ENCODE measurements around the gene REV3L. TPM values are rescaled to one million over a fixed set of nuclear protein-coding genes. Genes with fewer than 3 reads are reported as not detected.

REV3L gene
- total and polyA plus RNA-seq, 2 of the 13 experiments (the other 11 are each of a cell fraction or from before 2014, with no cell fraction given) = 12.8 to 31.3 TPM

GRCh38 chr6:111458670-111459232 lies 24.3 kb downstream of the REV3L start:
- H3K4me1 ChIP-seq (ENCODE audit: insufficient read depth, low read length) = peaks cover 27% of the 10 kb centered on the region
- H3K79me2 ChIP-seq (ENCODE audit: insufficient read depth, low read length) = peaks cover 92% of the 10 kb centered on the region
- no peaks in the 10 kb centered on the region for H4K20me1 ChIP-seq (ENCODE audit: insufficient read depth, low read length)
- no peak overlapping the region for H3K4me3 ChIP-seq (replicated peaks in 1 of 3; ENCODE audit: insufficient read depth in 1 of 3, low read depth in 2 of 3, low read length in 3 of 3)
- in situ Hi-C loops (cut with HindIII; ENCODE audit: extremely low pct_ligation_motif_present, low pct_unique_long_range_greater_than_20kb) = no loop called here
- ATAC-seq (no peak), DNase-seq (ENCODE audit: low spot score) (no peak), FAIRE-seq (no peak)
- ChIA-PET POLR2A (no interaction called here), CTCF (ENCODE audit: low intra/inter-chr PET ratio, low total read pairs) (no interaction called here)
- TF ChIP-seq MAFK (conservative IDR thresholded peaks at IDR 0.05 in 1 of 2, IDR thresholded peaks at IDR 0.05 in 1 of 2; ENCODE audit: low read length in 2 of 2) (peak; percentile 91 to 96), MTA3 (CRISPR knock-in tag; IDR thresholded peaks at IDR 0.05) (no peak), MAFF (IDR thresholded peaks at IDR 0.05; ENCODE audit: low read depth, low read length) (peak; percentile 93), PITX1 (CRISPR knock-in tag; IDR thresholded peaks at IDR 0.05) (no peak), TERF1 (CRISPR knock-in tag; IDR thresholded peaks at IDR 0.05) (no peak)
- TF ChIP-seq, protein P1, sequence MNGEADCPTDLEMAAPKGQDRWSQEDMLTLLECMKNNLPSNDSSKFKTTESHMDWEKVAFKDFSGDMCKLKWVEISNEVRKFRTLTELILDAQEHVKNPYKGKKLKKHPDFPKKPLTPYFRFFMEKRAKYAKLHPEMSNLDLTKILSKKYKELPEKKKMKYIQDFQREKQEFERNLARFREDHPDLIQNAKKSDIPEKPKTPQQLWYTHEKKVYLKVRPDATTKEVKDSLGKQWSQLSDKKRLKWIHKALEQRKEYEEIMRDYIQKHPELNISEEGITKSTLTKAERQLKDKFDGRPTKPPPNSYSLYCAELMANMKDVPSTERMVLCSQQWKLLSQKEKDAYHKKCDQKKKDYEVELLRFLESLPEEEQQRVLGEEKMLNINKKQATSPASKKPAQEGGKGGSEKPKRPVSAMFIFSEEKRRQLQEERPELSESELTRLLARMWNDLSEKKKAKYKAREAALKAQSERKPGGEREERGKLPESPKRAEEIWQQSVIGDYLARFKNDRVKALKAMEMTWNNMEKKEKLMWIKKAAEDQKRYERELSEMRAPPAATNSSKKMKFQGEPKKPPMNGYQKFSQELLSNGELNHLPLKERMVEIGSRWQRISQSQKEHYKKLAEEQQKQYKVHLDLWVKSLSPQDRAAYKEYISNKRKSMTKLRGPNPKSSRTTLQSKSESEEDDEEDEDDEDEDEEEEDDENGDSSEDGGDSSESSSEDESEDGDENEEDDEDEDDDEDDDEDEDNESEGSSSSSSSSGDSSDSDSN (CRISPR knock-in tag; IDR thresholded peaks at IDR 0.05) = no peak
- no peak overlapping the region for H2AFZ ChIP-seq (ENCODE audit: low read length)
- H3K9ac ChIP-seq (ENCODE audit: insufficient read depth, low read depth, low read length) = no peak overlapping the region
- no peak overlapping the region for H3K4me2 ChIP-seq (ENCODE audit: low read depth, low read length)
- H3K27ac ChIP-seq (ENCODE audit: extremely low read length, insufficient read depth, low read length) = no peak overlapping the region
- H3K36me3 ChIP-seq (replicated peaks in 1 of 2; ENCODE audit: control insufficient read depth in 1 of 2, insufficient read depth in 2 of 2, low read length in 2 of 2) = peaks cover 5 to 9% of the 10 kb centered on the region in 2 experiments; a peak in 4 of 5 replicates
- intact Hi-C loops (cut with micrococcal nuclease; ENCODE audit: unreplicated experiment) = no loop called here
- H3K9me3 ChIP-seq (ENCODE audit: low read length) = peaks cover 17% of the 10 kb centered on the region
- no TSS peak for BruUV-seq (replicated peaks)
- H3K27me3 ChIP-seq (ENCODE audit: control insufficient read depth in 1 of 2, insufficient read depth in 2 of 2, low read length in 2 of 2) = no peaks in the 10 kb centered on the region

Data from HepG2 (cell line).